GM12878 (cell line): ENCODE measurements around the gene GPC6. TPM values are rescaled to one million over a fixed set of nuclear protein-coding genes. Genes with fewer than 3 reads are reported as not detected.

ENCODE experiments used
- ATAC-seq: fragments of 200-7000 bp; cut with Tn5 transposase; 3 replicates; pipeline ENCODE4 v1.9.1; 2020; ENCODE audit warnings: mild to moderate bottlenecking, moderate library complexity
- BruUV-seq: library from RNA; stranded (reverse); fragments of 400-500 nt; replicated peaks from 2 replicates; lab custom pipeline; 2021; lab: Mats Ljungman, UMichigan
- CTCF ChIA-PET: fragments of 300-600 bp; sonication (Branson Sonifier 250); formaldehyde crosslinking; extraction: SDS; loops from one replicate; lab custom pipeline; 2021; ENCODE audit warnings: inconsistent platforms; lab: Yijun Ruan, JAX
- POLR2A ChIA-PET: fragments of 350-600 bp; formaldehyde crosslinking; extraction: SDS; loops from one replicate; lab custom pipeline; 2021; ENCODE audit warnings: inconsistent platforms; lab: Charles Lee
- RAD21 ChIA-PET: fragments of 300-600 bp; sonication (Branson Sonifier 250); formaldehyde crosslinking; loops from one replicate; lab custom pipeline; 2023; ENCODE audit warnings: antibody characterized with exemption; ENCODE audit not compliant: unreplicated experiment; lab: Charles Lee
- SMC1A ChIA-PET: fragments of 300-600 bp; sonication (Branson Sonifier 250); formaldehyde crosslinking; loops from one replicate; lab custom pipeline; 2023; ENCODE audit not compliant: unreplicated experiment, uncharacterized antibody; lab: Charles Lee
- DNase-seq: peaks from one replicate; pipeline ENCODE4 v3.0.0-alpha.2; 2011; ENCODE audit warnings: low read depth, low spot score
- FAIRE-seq: peaks from 3 replicates; lab custom pipeline; 2011; peaks lifted over from hg19 to GRCh38; lab: Jason Lieb, UNC
- H2AFZ ChIP-seq: 2 replicates; pipeline ENCODE4 v1.6.0; 2011; ENCODE audit warnings: low read depth, low read length, control low read depth; ENCODE audit not compliant: control insufficient read depth
- H3K27ac ChIP-seq: 2 replicates; pipeline ENCODE4 v1.5.1; 2011; ENCODE audit warnings: control low read depth; ENCODE audit not compliant: control insufficient read depth, insufficient read depth
- H3K27me3 ChIP-seq, 2 experiments: replicated peaks in 1 of 2; 2 replicates each; pipeline versions ENCODE4 v1.6.0 to v1.6.1; 2011; ENCODE audit warnings: low read length in 1 of 2; ENCODE audit not compliant: control insufficient read depth in 2 of 2, insufficient read depth in 2 of 2
- H3K36me3 ChIP-seq, 2 experiments: 2 replicates each; pipeline ENCODE4 v1.5.1; 2011; ENCODE audit warnings: low read length in 1 of 2; ENCODE audit not compliant: control insufficient read depth in 2 of 2, insufficient read depth in 2 of 2
- H3K4me1 ChIP-seq: 2 replicates; pipeline ENCODE4 v1.6.1; 2011; ENCODE audit warnings: mild to moderate bottlenecking, low read length, moderate library complexity, mixed read lengths; ENCODE audit not compliant: control insufficient read depth, insufficient read depth
- H3K4me2 ChIP-seq: 2 replicates; pipeline ENCODE4 v1.6.0; 2011; ENCODE audit warnings: control low read depth; ENCODE audit not compliant: control insufficient read depth, insufficient read depth
- H3K4me3 ChIP-seq: fragments of 200-600 bp; sonication (generic); 2 replicates; pipeline ENCODE4 v1.5.1; 2016
- H3K79me2 ChIP-seq: 2 replicates; pipeline ENCODE4 v1.6.0; 2011; ENCODE audit warnings: low read length; ENCODE audit not compliant: control insufficient read depth, insufficient read depth
- H3K9ac ChIP-seq: 2 replicates; pipeline ENCODE4 v1.8.0; 2011; ENCODE audit warnings: low read length, control low read depth, mixed read lengths; ENCODE audit not compliant: control insufficient read depth, insufficient read depth
- H3K9me3 ChIP-seq: replicated peaks from 3 replicates; pipeline ENCODE4 v1.5.1; 2011; ENCODE audit warnings: mild to moderate bottlenecking, low read length; ENCODE audit not compliant: control insufficient read depth, insufficient read depth
- H4K20me1 ChIP-seq: 2 replicates; pipeline ENCODE4 v1.6.0; 2011; ENCODE audit not compliant: control insufficient read depth, insufficient read depth
- CHD1 ChIP-seq: IDR thresholded peaks from 2 replicates; pipeline ENCODE4 v1.6.1; 2012; ENCODE audit warnings: low read depth, low read length, improper control_type of control experiment
- EZH2 ChIP-seq: IDR thresholded peaks from 2 replicates; pipeline ENCODE4 v1.6.1; 2012; ENCODE audit warnings: low read depth, mild to moderate bottlenecking, control low read depth, inconsistent platforms, low read length, borderline replicate concordance; ENCODE audit not compliant: control insufficient read depth
- FOS ChIP-seq: IDR thresholded peaks from 3 replicates; pipeline ENCODE4 v1.6.1; 2011; ENCODE audit warnings: borderline replicate concordance; ENCODE audit not compliant: insufficient read length; ENCODE audit errors: extremely low read depth
- HCFC1 ChIP-seq: fragments of 150-350 bp; IDR thresholded peaks from 2 replicates; pipeline ENCODE4 v1.6.1; 2014; ENCODE audit warnings: low read length
- LARP7 ChIP-seq: fragments of 450-650 bp; IDR thresholded peaks from 2 replicates; pipeline ENCODE4 v1.6.1; 2017; ENCODE audit warnings: mild to moderate bottlenecking
- NFYA ChIP-seq: IDR thresholded peaks from 2 replicates; pipeline ENCODE4 v1.6.1; 2011; ENCODE audit warnings: low read depth, mild to moderate bottlenecking, low read length, improper control_type of control experiment, borderline replicate concordance
- RELB ChIP-seq: fragments of 450-650 bp; IDR thresholded peaks from 2 replicates; pipeline ENCODE4 v1.6.1; 2017; ENCODE audit warnings: low read depth, mild to moderate bottlenecking, moderate library complexity
- SIN3A ChIP-seq: IDR thresholded peaks from 2 replicates; pipeline ENCODE4 v1.6.1; 2012; ENCODE audit warnings: low read depth, low read length, improper control_type of control experiment
- SMARCA5 ChIP-seq: fragments of 450-650 bp; IDR thresholded peaks from 2 replicates; pipeline ENCODE4 v1.6.1; 2017; ENCODE audit warnings: mild to moderate bottlenecking
- SPI1 ChIP-seq: IDR thresholded peaks from 2 replicates; pipeline ENCODE4 v1.6.1; 2011; ENCODE audit warnings: low read depth, mild to moderate bottlenecking, low read length, moderate library complexity, borderline replicate concordance; ENCODE audit not compliant: insufficient read depth
- ZNF217 ChIP-seq: fragments of 450-650 bp; IDR thresholded peaks from 2 replicates; pipeline ENCODE4 v1.6.1; 2017; ENCODE audit warnings: antibody characterized with exemption, mild to moderate bottlenecking
- ZNF24 ChIP-seq: fragments of 450-650 bp; IDR thresholded peaks from 2 replicates; pipeline ENCODE4 v1.6.1; 2017; ENCODE audit warnings: antibody characterized with exemption, mild to moderate bottlenecking
- WGBS: methylation state at CpG from one replicate; pipeline ENCODE4 v1.1.6; 2016; ENCODE audit warnings: low lambda C conversion rate; ENCODE audit not compliant: insufficient replicate concordance, insufficient coverage; ENCODE audit errors: missing lambda C conversion rate; 5-methylcytosine and 5-hydroxymethylcytosine counted together
- in situ Hi-C: fragments of 300-500 bp; cut with MboI; formaldehyde crosslinking; loops from 9 replicates; pipeline ENCODE4 v1.14.3; 2018; ENCODE audit warnings: mixed read lengths
- intact Hi-C: fragments of 100-400 bp; cut with micrococcal nuclease; formaldehyde crosslinking; loops from one replicate; pipeline ENCODE4 v1.14.2; 2022; ENCODE audit not compliant: unreplicated experiment
- polyA plus RNA-seq, 11 experiments: library from polyadenylated mRNA; depleted of rRNA in 4 of 11; unstranded in 6 of 11; stranded (reverse) in 5 of 11; fragments of >200 nt; fragmentation: Nextera tagmentation in 4 of 11; fragmentation: Illumina TruSeq in 1 of 11; extraction: Ambion mirVana in 4 of 11; extraction: Trizol in 1 of 11; gene quantifications; 1 replicate in 1 of 11; 2 replicates in 10 of 11; pipeline versions ENCODE4 v1.2.1 to v1.2.3, GENCODE V29; 2011 to 2016; ENCODE audit warnings: inconsistent platforms in 2 of 11, missing spikeins in 2 of 11, low read depth in 1 of 11
- total RNA-seq, 4 experiments: library from RNA; depleted of rRNA in 3 of 4; stranded (reverse); fragments of >200 nt in 3 of 4; fragmentation: Illumina TruSeq in 1 of 4; extraction: Trizol in 1 of 4; gene quantifications; 2 replicates each; pipeline versions ENCODE4 v1.2.1 to v1.2.3, GENCODE V29; 2013 to 2021
- TF ChIP-seq, protein P1 (sequence below): fragments of 450-650 bp; IDR thresholded peaks from 2 replicates; pipeline ENCODE4 v1.6.1; 2017; ENCODE audit warnings: antibody characterized with exemption, mild to moderate bottlenecking, moderate library complexity
- TF ChIP-seq, protein P2 (sequence below): IDR thresholded peaks from 2 replicates; pipeline ENCODE4 v1.6.1; 2012; ENCODE audit warnings: improper control_type of control experiment, low read depth, low read length; ENCODE audit not compliant: insufficient replicate concordance

Gene GPC6
- total and polyA plus RNA-seq, 10 of the 15 experiments (the other 5 are each of a cell fraction or from before 2014, with no cell fraction given), result 0.03 to 0.04 (median 0.03) TPM; not detected in 7

DNA sequence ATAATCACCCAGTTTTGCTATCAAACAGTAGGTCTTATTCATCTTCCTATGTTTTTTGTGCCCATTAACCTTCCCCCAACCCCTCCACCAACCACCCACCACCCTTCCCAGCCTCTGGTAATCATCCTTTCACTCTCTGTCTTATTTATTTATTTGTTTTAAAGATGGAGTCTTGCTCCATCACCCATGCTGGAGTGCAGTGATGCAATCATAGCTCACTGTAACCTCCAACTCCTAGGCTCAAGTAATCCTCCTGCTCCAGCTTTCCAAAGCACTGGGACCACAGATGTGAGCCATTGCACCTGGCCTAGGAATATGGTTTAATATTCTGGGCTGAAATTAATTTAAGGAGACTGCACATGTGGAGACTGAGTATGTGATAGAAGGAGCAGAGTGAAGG lies 527.0 kb downstream of the GPC6 start (continued):
- TF ChIP-seq RELB (no peak), NFYA (no peak), SMARCA5 (no peak)

- DNase-seq (no peak), FAIRE-seq (no peak), ATAC-seq (no peak)
- no peaks in the 10 kb centered on the region for H3K4me1 ChIP-seq
- ChIA-PET POLR2A (no interaction called here), CTCF (interaction anchor here (0.6 kb wide), 1 partner anchor 16 kb away, joined by 3 read pairs; no protein-coding TSS in a partner anchor), RAD21 (no interaction called here), SMC1A (no interaction called here)
- in situ Hi-C loops, result no loop called here
- H3K9ac ChIP-seq, result no peak overlapping the region
- H3K4me3 ChIP-seq, result no peak overlapping the region
- no TSS peak for BruUV-seq
- H3K9me3 ChIP-seq, result no peaks in the 10 kb centered on the region
- no peaks in the 10 kb centered on the region for H3K27me3 ChIP-seq
- no peak overlapping the region for H3K27ac ChIP-seq
- H3K4me2 ChIP-seq, result no peak overlapping the region
- TF ChIP-seq, protein P1, sequence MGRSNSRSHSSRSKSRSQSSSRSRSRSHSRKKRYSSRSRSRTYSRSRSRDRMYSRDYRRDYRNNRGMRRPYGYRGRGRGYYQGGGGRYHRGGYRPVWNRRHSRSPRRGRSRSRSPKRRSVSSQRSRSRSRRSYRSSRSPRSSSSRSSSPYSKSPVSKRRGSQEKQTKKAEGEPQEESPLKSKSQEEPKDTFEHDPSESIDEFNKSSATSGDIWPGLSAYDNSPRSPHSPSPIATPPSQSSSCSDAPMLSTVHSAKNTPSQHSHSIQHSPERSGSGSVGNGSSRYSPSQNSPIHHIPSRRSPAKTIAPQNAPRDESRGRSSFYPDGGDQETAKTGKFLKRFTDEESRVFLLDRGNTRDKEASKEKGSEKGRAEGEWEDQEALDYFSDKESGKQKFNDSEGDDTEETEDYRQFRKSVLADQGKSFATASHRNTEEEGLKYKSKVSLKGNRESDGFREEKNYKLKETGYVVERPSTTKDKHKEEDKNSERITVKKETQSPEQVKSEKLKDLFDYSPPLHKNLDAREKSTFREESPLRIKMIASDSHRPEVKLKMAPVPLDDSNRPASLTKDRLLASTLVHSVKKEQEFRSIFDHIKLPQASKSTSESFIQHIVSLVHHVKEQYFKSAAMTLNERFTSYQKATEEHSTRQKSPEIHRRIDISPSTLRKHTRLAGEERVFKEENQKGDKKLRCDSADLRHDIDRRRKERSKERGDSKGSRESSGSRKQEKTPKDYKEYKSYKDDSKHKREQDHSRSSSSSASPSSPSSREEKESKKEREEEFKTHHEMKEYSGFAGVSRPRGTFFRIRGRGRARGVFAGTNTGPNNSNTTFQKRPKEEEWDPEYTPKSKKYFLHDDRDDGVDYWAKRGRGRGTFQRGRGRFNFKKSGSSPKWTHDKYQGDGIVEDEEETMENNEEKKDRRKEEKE, result no peak
- TF ChIP-seq EZH2, result no peak
- no peak for TF ChIP-seq HCFC1
- TF ChIP-seq LARP7, result no peak
- TF ChIP-seq SPI1, result no peak
- no peak for TF ChIP-seq CHD1
- no peak for TF ChIP-seq ZNF217
- no peak for TF ChIP-seq ZNF24
- no peak for TF ChIP-seq NFYA
- TF ChIP-seq, protein P2, sequence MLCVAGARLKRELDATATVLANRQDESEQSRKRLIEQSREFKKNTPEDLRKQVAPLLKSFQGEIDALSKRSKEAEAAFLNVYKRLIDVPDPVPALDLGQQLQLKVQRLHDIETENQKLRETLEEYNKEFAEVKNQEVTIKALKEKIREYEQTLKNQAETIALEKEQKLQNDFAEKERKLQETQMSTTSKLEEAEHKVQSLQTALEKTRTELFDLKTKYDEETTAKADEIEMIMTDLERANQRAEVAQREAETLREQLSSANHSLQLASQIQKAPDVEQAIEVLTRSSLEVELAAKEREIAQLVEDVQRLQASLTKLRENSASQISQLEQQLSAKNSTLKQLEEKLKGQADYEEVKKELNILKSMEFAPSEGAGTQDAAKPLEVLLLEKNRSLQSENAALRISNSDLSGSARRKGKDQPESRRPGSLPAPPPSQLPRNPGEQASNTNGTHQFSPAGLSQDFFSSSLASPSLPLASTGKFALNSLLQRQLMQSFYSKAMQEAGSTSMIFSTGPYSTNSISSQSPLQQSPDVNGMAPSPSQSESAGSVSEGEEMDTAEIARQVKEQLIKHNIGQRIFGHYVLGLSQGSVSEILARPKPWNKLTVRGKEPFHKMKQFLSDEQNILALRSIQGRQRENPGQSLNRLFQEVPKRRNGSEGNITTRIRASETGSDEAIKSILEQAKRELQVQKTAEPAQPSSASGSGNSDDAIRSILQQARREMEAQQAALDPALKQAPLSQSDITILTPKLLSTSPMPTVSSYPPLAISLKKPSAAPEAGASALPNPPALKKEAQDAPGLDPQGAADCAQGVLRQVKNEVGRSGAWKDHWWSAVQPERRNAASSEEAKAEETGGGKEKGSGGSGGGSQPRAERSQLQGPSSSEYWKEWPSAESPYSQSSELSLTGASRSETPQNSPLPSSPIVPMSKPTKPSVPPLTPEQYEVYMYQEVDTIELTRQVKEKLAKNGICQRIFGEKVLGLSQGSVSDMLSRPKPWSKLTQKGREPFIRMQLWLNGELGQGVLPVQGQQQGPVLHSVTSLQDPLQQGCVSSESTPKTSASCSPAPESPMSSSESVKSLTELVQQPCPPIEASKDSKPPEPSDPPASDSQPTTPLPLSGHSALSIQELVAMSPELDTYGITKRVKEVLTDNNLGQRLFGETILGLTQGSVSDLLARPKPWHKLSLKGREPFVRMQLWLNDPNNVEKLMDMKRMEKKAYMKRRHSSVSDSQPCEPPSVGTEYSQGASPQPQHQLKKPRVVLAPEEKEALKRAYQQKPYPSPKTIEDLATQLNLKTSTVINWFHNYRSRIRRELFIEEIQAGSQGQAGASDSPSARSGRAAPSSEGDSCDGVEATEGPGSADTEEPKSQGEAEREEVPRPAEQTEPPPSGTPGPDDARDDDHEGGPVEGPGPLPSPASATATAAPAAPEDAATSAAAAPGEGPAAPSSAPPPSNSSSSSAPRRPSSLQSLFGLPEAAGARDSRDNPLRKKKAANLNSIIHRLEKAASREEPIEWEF, result no peak
- TF ChIP-seq FOS, result no peak
- TF ChIP-seq SIN3A, result no peak
- intact Hi-C loops, result no loop called here
- H4K20me1 ChIP-seq, result no peaks in the 10 kb centered on the region
- no peak overlapping the region for H2AFZ ChIP-seq
- no peaks in the 10 kb centered on the region for H3K36me3 ChIP-seq
- no peaks in the 10 kb centered on the region for H3K79me2 ChIP-seq
- whole genome bisulfite sequencing, result 0% methylated on average over 1 of the region's 1 CpG
Measured at GRCh38 chr13:93755341-93755740, 528.7 kb downstream of the GPC6 start.
